ENCODE data around the gene ARHGEF11.

DNA sequence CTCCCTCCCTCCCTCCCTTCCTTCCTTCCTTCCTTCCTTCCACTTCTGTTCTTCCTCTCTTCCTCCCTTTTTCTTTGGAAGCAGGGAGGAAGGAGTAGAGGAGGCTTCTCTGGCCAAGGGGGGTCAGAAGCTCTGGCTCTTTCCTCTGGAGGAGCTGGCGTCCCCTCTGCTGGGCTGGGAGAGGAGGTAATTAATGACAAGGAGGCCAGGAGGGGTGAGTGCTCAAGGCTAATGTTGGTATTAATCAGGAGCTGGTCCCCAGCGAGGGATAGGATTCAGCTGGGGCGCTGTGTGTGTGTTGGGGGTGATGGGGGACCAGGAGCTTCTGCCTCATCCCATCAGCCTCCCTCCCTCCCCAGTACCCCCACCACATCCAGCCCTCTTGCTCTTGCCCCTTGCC, 158.2 kb downstream of the ARHGEF11 start:
- TF ChIP-seq POLR2A (IDR thresholded peaks at IDR 0.05) (no peak), CTCF (IDR thresholded peaks at IDR 0.05) (no peak), EP300 (IDR thresholded peaks at IDR 0.05) (no peak), POLR2AphosphoS5 (IDR thresholded peaks at IDR 0.05) (no peak)
